SH-SY5Y (cell line): ENCODE results near the gene EGFR.

Experiments used
- GATA2 ChIP-seq: IDR thresholded peaks from 2 replicates; pipeline ENCODE4 v1.6.1; 2011; ENCODE audit warnings: mild to moderate bottlenecking, low read depth, low read length
- GATA3 ChIP-seq: IDR thresholded peaks from 2 replicates; pipeline ENCODE4 v1.6.1; 2011; ENCODE audit warnings: low read depth, mild to moderate bottlenecking, low read length, moderate library complexity

The EGFR gene

GRCh38 chr7:55144333-55145317, 125.8 kb downstream of the EGFR start:
- TF ChIP-seq GATA3 (no peak), GATA2 (no peak)

GRCh38 chr7:55145606-55146005, 126.8 kb downstream of the EGFR start:
- TF ChIP-seq GATA3 (no peak), GATA2 (no peak)

DNA sequence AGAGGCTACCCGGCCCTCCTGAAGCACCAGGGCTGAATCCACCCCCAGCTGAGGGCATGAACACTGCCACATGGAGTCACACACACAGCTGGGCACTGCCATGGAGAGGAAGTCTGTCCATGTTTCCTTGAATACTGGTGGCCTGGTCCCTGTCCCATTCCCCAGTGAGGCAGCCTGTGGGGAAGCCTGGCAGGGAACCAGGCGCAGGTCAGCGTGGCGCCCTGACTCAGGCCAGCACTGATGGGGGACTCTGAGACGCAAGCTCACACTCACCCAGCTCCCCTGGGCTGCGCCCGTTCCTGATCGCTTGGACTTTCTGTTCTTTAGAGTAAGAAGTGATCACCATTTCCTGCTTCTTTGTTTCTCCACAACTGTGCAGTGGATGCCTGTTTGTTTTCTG, 128.3 kb downstream of the EGFR start:
- TF ChIP-seq GATA2 = no peak
- no peak for TF ChIP-seq GATA3

GRCh38 chr7:55147736-55148135, 128.9 kb downstream of the EGFR start:
- TF ChIP-seq GATA3 (no peak), GATA2 (no peak)

- no peak for TF ChIP-seq GATA3
- no peak for TF ChIP-seq GATA2
Observed at GRCh38 chr7:55148571-55148970, 129.8 kb downstream of the EGFR start.

DNA sequence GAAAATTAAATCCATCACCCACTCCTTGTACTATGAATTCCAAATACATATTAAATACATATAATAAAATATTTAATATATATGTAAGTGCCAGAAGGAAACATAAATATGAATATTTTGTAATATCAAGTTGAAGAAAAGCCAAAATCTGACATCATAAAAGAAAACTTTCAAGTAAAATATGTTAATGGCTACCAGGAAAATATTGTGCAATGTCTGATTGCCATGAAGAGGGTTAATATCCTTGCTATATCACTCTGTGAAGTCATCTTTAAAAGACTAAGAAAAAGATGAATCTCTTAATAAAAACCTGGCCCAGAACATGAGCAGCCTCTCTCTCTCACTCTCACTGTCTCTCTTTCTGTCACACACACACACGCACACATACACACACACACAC, 130.2 kb downstream of the EGFR start:
- TF ChIP-seq GATA2 (no peak), GATA3 (no peak)

DNA sequence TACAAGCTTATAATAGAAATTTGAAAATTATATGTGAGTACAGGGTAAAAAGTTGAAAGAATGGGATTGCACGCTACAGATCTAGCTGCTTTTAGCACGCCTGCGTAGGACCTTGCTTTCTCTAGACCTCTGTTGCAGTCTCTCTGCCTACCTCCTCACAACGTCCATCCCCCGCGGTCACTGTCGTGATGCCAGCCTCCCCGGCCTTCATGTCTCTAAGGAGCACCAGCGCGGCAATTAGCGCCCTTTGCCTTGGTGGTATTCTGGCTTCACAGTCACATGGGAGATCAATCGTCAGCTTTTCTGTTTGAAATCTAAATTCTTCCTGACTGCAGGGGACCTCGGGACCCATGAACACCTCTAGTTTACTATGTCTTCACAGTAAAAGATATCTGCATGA, 131.3 kb downstream of the EGFR start:
- TF ChIP-seq GATA3 = no peak
- no peak for TF ChIP-seq GATA2

- no peak for TF ChIP-seq GATA3
- TF ChIP-seq GATA2 = no peak
Observed at GRCh38 chr7:55150709-55151451, 132.1 kb downstream of the EGFR start.

DNA sequence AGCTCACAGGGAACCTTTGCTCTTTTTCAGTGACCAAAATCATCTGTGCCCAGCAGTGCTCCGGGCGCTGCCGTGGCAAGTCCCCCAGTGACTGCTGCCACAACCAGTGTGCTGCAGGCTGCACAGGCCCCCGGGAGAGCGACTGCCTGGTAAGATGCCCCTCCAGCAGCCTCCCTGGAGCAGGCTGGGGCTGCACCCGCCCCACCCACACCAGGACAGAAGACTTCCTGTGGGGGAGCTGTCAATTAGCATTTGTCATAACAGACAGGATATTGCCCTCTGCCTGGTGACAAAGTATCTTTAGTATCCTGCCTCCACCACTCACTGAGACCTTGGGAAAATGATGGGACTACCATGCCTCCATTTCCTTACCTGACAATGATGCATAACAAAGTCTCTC, 133.7 kb downstream of the EGFR start:
- no peak for TF ChIP-seq GATA2
- TF ChIP-seq GATA3 = no peak

- TF ChIP-seq GATA2 = no peak
- TF ChIP-seq GATA3 = no peak
Observed at GRCh38 chr7:55154096-55154495, 135.3 kb downstream of the EGFR start.

GRCh38 chr7:55155351-55156117, 136.7 kb downstream of the EGFR start:
- TF ChIP-seq GATA2 = no peak
- no peak for TF ChIP-seq GATA3

DNA sequence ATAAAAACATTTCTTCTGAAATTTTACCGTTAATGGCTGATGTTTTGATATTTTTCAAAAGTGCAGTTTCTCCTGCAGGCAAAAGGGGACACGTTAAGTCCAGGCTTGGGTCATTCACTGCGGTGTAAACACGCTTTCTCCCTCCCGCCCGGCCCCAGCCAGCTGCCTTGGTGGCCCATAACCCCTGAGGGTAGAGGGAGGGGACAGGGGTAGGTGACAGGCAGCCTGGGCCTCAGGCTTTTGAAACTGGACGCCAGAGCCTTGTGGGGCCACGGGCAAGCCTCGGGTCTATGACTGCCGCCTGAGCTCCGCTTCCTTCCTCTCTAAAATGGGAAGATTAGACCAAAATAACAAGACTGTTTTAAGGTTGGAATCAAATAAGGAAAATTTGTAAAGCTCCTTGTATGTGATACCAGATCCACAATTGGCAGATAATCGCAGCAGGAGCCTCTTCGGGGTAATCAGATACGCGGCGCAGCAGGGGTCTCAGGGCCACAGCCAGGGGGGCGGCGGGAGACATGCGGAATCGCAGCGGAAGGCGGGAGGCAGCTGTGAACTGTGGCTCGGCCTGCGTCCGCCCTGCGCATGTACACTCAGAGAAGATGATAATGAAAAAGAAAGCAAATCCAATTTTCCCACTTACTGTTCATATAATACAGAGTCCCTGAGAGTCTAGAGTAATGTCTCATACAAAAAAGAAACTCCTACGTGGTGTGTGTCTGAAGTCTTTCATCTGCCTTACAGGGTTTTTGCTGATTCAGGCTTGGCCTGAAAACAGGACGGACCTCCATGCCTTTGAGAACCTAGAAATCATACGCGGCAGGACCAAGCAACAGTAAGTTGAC, 138.3 kb downstream of the EGFR start:
- TF ChIP-seq GATA3 (no peak), GATA2 (no peak)

- no peak for TF ChIP-seq GATA2
- TF ChIP-seq GATA3 = no peak
Observed at GRCh38 chr7:55157764-55158105, 138.9 kb downstream of the EGFR start.
